ENCODE measurements around the gene SENP6.
"Not testable (repeated sequence)": the region's sequence is repeated elsewhere in the genome, so short reads cannot be mapped to it uniquely, and the experiment has no call there.

Gene SENP6

GRCh38 chr6:75568100-75568499 is 33.6 kb upstream of the SENP6 start (continued):
- TF ChIP-seq, protein P1, sequence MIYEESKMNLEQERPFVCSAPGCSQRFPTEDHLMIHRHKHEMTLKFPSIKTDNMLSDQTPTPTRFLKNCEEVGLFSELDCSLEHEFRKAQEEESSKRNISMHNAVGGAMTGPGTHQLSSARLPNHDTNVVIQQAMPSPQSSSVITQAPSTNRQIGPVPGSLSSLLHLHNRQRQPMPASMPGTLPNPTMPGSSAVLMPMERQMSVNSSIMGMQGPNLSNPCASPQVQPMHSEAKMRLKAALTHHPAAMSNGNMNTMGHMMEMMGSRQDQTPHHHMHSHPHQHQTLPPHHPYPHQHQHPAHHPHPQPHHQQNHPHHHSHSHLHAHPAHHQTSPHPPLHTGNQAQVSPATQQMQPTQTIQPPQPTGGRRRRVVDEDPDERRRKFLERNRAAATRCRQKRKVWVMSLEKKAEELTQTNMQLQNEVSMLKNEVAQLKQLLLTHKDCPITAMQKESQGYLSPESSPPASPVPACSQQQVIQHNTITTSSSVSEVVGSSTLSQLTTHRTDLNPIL (CRISPR knock-in tag; IDR thresholded peaks at IDR 0.05; ENCODE audit: low read depth): no peak
- TF ChIP-seq ESRRG (CRISPR knock-in tag; IDR thresholded peaks at IDR 0.05) (no peak), ISL1 (CRISPR knock-in tag; IDR thresholded peaks at IDR 0.05) (no peak), PATZ1 (CRISPR knock-in tag; IDR thresholded peaks at IDR 0.05; ENCODE audit: borderline replicate concordance) (no peak), PPARA (CRISPR knock-in tag; IDR thresholded peaks at IDR 0.05; ENCODE audit: borderline replicate concordance) (no peak), ZFP30 (CRISPR knock-in tag; IDR thresholded peaks at IDR 0.05) (no peak), SNAI2 (CRISPR knock-in tag; IDR thresholded peaks at IDR 0.05) (no peak), ZC3H10 (CRISPR knock-in tag; IDR thresholded peaks at IDR 0.05) (no peak)

- ATAC-seq: no peak
- TF ChIP-seq TSHZ2 (CRISPR knock-in tag; IDR thresholded peaks at IDR 0.05): no peak
- no peak for TF ChIP-seq ZNF565 (CRISPR knock-in tag; conservative IDR thresholded peaks at IDR 0.05; ENCODE audit: low read depth)
- TF ChIP-seq ZFP30 (CRISPR knock-in tag; IDR thresholded peaks at IDR 0.05): no peak
- TF ChIP-seq GLIS3 (CRISPR knock-in tag; IDR thresholded peaks at IDR 0.05): no peak
- no peak for TF ChIP-seq PATZ1 (CRISPR knock-in tag; IDR thresholded peaks at IDR 0.05; ENCODE audit: borderline replicate concordance)
- no peak for TF ChIP-seq PPARA (CRISPR knock-in tag; IDR thresholded peaks at IDR 0.05; ENCODE audit: borderline replicate concordance)
- no peak for TF ChIP-seq ISL1 (CRISPR knock-in tag; IDR thresholded peaks at IDR 0.05)
- TF ChIP-seq ZC3H10 (CRISPR knock-in tag; IDR thresholded peaks at IDR 0.05): no peak
- TF ChIP-seq, protein P2, sequence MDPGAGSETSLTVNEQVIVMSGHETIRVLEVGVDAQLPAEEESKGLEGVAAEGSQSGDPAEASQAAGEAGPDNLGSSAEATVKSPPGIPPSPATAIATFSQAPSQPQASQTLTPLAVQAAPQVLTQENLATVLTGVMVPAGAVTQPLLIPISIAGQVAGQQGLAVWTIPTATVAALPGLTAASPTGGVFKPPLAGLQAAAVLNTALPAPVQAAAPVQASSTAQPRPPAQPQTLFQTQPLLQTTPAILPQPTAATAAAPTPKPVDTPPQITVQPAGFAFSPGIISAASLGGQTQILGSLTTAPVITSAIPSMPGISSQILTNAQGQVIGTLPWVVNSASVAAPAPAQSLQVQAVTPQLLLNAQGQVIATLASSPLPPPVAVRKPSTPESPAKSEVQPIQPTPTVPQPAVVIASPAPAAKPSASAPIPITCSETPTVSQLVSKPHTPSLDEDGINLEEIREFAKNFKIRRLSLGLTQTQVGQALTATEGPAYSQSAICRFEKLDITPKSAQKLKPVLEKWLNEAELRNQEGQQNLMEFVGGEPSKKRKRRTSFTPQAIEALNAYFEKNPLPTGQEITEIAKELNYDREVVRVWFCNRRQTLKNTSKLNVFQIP (CRISPR knock-in tag; IDR thresholded peaks at IDR 0.05; ENCODE audit: borderline replicate concordance, low read depth): no peak
- TF ChIP-seq, protein P1 (CRISPR knock-in tag; IDR thresholded peaks at IDR 0.05; ENCODE audit: low read depth): no peak
- no peak for TF ChIP-seq RARB (CRISPR knock-in tag; IDR thresholded peaks at IDR 0.05)
- no peak for TF ChIP-seq BACH2 (CRISPR knock-in tag; IDR thresholded peaks at IDR 0.05; ENCODE audit: borderline replicate concordance)
- TF ChIP-seq TOX (CRISPR knock-in tag; IDR thresholded peaks at IDR 0.05; ENCODE audit: borderline replicate concordance): no peak
- TF ChIP-seq ZFP3 (CRISPR knock-in tag; IDR thresholded peaks at IDR 0.05): no peak
Observed at GRCh38 chr6:75568965-75569364, 32.7 kb upstream of the SENP6 start.

DNA sequence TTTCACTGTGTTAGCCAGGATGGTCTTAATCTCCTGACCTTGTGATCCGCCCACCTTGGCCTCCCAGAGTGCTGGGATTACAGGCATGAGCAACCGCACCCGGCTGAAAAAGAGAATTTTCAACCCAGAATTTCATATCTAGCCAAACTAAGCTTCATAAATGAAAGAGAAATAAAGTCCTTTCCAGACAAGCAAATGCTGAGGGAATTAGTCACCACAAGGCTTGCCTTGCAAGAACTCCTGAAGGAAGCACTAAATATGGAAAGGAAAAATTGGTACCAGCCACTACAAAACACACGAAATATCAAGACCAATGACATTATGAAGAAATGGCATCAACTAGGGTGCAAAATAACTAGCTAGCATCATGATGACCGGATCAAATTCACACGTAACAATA is 31.0 kb upstream of the SENP6 start:
- not testable (repeated sequence) for ATAC-seq

DNA sequence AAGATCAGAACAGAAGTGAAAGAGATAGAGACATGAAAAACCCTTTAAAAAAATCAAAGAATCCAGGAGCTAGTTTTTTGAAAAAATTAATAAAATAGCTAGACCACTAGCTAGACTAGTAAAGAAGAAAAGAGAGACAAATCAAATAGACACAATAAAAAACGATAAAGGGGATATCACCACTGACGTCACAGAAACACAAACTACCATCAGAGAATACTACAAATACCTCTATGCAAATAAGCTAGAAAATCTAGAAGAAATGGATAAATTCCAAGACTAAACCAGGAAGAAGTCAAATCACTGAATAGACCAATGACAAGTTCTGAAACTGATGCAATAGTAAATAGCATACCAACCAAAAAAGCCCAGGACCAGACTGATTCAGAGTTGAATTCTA is 29.6 kb upstream of the SENP6 start:
- TF ChIP-seq ZFP30 (CRISPR knock-in tag; IDR thresholded peaks at IDR 0.05): no peak
- no peak for ATAC-seq
